HEK293 (cell line): ENCODE results near the gene RAP1B.

Experiments
- ATF2 ChIP-seq: fragments of 450-650 bp; formaldehyde crosslinking; IDR thresholded peaks from 2 replicates; pipeline ENCODE4 v1.5.1; 2016; ENCODE audit warnings: missing biosample characterization, missing genetic modification characterization, low read depth
- BCL6B ChIP-seq: fragments of 450-650 bp; formaldehyde crosslinking; IDR thresholded peaks from 2 replicates; pipeline ENCODE4 v1.5.1; 2017; ENCODE audit warnings: missing biosample characterization, missing genetic modification characterization
- GFI1B ChIP-seq: fragments of 450-650 bp; formaldehyde crosslinking; IDR thresholded peaks from 2 replicates; pipeline ENCODE4 v1.5.1; 2016; ENCODE audit warnings: missing biosample characterization, missing genetic modification characterization
- HIC1 ChIP-seq: fragments of 450-650 bp; formaldehyde crosslinking; IDR thresholded peaks from 2 replicates; pipeline ENCODE4 v1.5.1; 2016; ENCODE audit warnings: missing biosample characterization, missing genetic modification characterization
- PRDM6 ChIP-seq: fragments of 450-650 bp; formaldehyde crosslinking; IDR thresholded peaks from 2 replicates; pipeline ENCODE4 v1.5.1; 2017; ENCODE audit warnings: missing biosample characterization, missing genetic modification characterization
- ZBTB10 ChIP-seq: fragments of 450-650 bp; formaldehyde crosslinking; IDR thresholded peaks from 2 replicates; pipeline ENCODE4 v1.5.1; 2016; ENCODE audit warnings: missing biosample characterization, missing genetic modification characterization
- ZBTB17 ChIP-seq: fragments of 450-650 bp; formaldehyde crosslinking; IDR thresholded peaks from 2 replicates; pipeline ENCODE4 v1.5.1; 2016; ENCODE audit warnings: missing biosample characterization, missing genetic modification characterization
- ZBTB49 ChIP-seq: fragments of 450-650 bp; formaldehyde crosslinking; IDR thresholded peaks from 2 replicates; pipeline ENCODE4 v1.5.1; 2016; ENCODE audit warnings: missing biosample characterization, missing genetic modification characterization, low read depth
- ZBTB6 ChIP-seq: fragments of 450-650 bp; formaldehyde crosslinking; IDR thresholded peaks from 2 replicates; pipeline ENCODE4 v1.5.1; 2017; ENCODE audit warnings: missing biosample characterization, missing genetic modification characterization
- ZEB2 ChIP-seq: fragments of 450-650 bp; formaldehyde crosslinking; IDR thresholded peaks from 2 replicates; pipeline ENCODE4 v1.5.1; 2016; ENCODE audit warnings: missing biosample characterization, missing genetic modification characterization
- ZNF146 ChIP-seq: fragments of 450-650 bp; formaldehyde crosslinking; IDR thresholded peaks from 2 replicates; pipeline ENCODE4 v1.5.1; 2016; ENCODE audit warnings: missing biosample characterization, missing genetic modification characterization
- ZNF169 ChIP-seq: fragments of 450-650 bp; formaldehyde crosslinking; IDR thresholded peaks from 2 replicates; pipeline ENCODE4 v1.5.1; 2016; ENCODE audit warnings: missing biosample characterization, missing genetic modification characterization
- ZNF19 ChIP-seq: fragments of 450-650 bp; formaldehyde crosslinking; IDR thresholded peaks from 2 replicates; pipeline ENCODE4; 2016; ENCODE audit warnings: missing biosample characterization, missing genetic modification characterization, low read depth
- ZNF223 ChIP-seq: fragments of 450-650 bp; formaldehyde crosslinking; IDR thresholded peaks from 2 replicates; pipeline ENCODE4 v1.5.1; 2016; ENCODE audit warnings: missing biosample characterization, missing genetic modification characterization
- ZNF266 ChIP-seq: fragments of 450-650 bp; formaldehyde crosslinking; IDR thresholded peaks from 2 replicates; pipeline ENCODE4 v1.5.1; 2016; ENCODE audit warnings: missing biosample characterization, missing genetic modification characterization, low read depth
- ZNF561 ChIP-seq: fragments of 450-650 bp; IDR thresholded peaks from 2 replicates; pipeline ENCODE4 v1.5.1; 2018; ENCODE audit warnings: missing biosample characterization, missing genetic modification characterization, borderline replicate concordance
- ZNF692 ChIP-seq: fragments of 450-650 bp; formaldehyde crosslinking; IDR thresholded peaks from 2 replicates; pipeline ENCODE4 v1.5.1; 2016; ENCODE audit warnings: missing biosample characterization, missing genetic modification characterization
- ZNF837 ChIP-seq: fragments of 450-650 bp; formaldehyde crosslinking; IDR thresholded peaks from 2 replicates; pipeline ENCODE4 v1.5.1; 2016; ENCODE audit warnings: missing biosample characterization, missing genetic modification characterization
- ZSCAN4 ChIP-seq: fragments of 450-650 bp; formaldehyde crosslinking; IDR thresholded peaks from 2 replicates; pipeline ENCODE4 v1.5.1; 2017; ENCODE audit warnings: missing biosample characterization, missing genetic modification characterization

Gene RAP1B

GRCh38 chr12:68636268-68636667 is 25.6 kb downstream of the RAP1B start (continued):
- TF ChIP-seq ZNF146 (tag by site-specific recombination) (no peak), GFI1B (tag by site-specific recombination) (no peak), ZNF837 (tag by site-specific recombination) (no peak), ZBTB17 (peak; percentile 25; the same call in 1 of the 2 replicates), ZEB2 (tag by site-specific recombination) (peak; percentile 48; the same call in 1 of the 2 replicates), ZNF169 (tag by site-specific recombination) (no peak), PRDM6 (tag by site-specific recombination) (peak; percentile 48), HIC1 (tag by site-specific recombination) (no peak), ZNF561 (tag by site-specific recombination) (no peak), ZNF266 (tag by site-specific recombination) (no peak), BCL6B (tag by site-specific recombination) (peak; percentile 100), ZNF692 (tag by site-specific recombination) (peak; percentile 38; the same call in 1 of the 2 replicates), ATF2 (no peak), ZNF19 (tag by site-specific recombination) (no peak), ZBTB10 (tag by site-specific recombination) (no peak), ZBTB6 (tag by site-specific recombination) (no peak), ZNF223 (no peak), ZSCAN4 (tag by site-specific recombination) (no peak), ZBTB49 (no peak)
